Astrocyte (in vitro differentiated cells and primary cell): ENCODE results near the gene ATP1A1. TPM values are rescaled to one million over a fixed set of nuclear protein-coding genes. Genes with fewer than 3 reads are reported as not detected.

Experiments
- DNase-seq: peaks from one replicate; pipeline ENCODE4 v3.0.0-alpha.2; 2010; ENCODE audit warnings: low read depth
- FAIRE-seq: peaks from 2 replicates; lab custom pipeline; 2011; peaks lifted over from hg19 to GRCh38; lab: Jason Lieb, UNC
- H2AFZ ChIP-seq: 2 replicates; pipeline ENCODE4 v1.6.0; 2012; ENCODE audit warnings: low read depth, low read length, inconsistent platforms
- H3K27ac ChIP-seq: 2 replicates; pipeline ENCODE4 v1.5.1; 2011; ENCODE audit warnings: low read depth, low read length, inconsistent platforms
- H3K27me3 ChIP-seq: 2 replicates; pipeline ENCODE4 v1.6.0; 2011; ENCODE audit warnings: low read length, inconsistent platforms; ENCODE audit not compliant: insufficient read depth
- H3K36me3 ChIP-seq: 2 replicates; pipeline ENCODE4 v1.5.1; 2011; ENCODE audit warnings: low read length, inconsistent platforms; ENCODE audit not compliant: insufficient read depth
- H3K4me1 ChIP-seq: 2 replicates; pipeline ENCODE4 v1.5.1; 2011; ENCODE audit warnings: low read length, inconsistent platforms; ENCODE audit not compliant: insufficient read depth
- H3K4me2 ChIP-seq: 2 replicates; pipeline ENCODE4 v1.6.0; 2012; ENCODE audit warnings: low read length, inconsistent platforms
- H3K4me3 ChIP-seq: 2 replicates; pipeline ENCODE4 v1.5.1; 2011; ENCODE audit warnings: low read depth, mild to moderate bottlenecking, low read length, inconsistent platforms; ENCODE audit not compliant: insufficient read depth
- H3K79me2 ChIP-seq: 2 replicates; pipeline ENCODE4 v1.6.0; 2012; ENCODE audit warnings: mild to moderate bottlenecking, low read length, inconsistent platforms; ENCODE audit not compliant: insufficient read depth
- H3K9ac ChIP-seq: 2 replicates; pipeline ENCODE4 v1.6.0; 2012; ENCODE audit warnings: mild to moderate bottlenecking, low read length, inconsistent platforms
- H3K9me3 ChIP-seq: 2 replicates; pipeline ENCODE4 v1.5.1; 2012; ENCODE audit warnings: low read depth, mild to moderate bottlenecking, low read length, inconsistent platforms; ENCODE audit not compliant: insufficient read depth
- H4K20me1 ChIP-seq: 2 replicates; pipeline ENCODE4 v1.6.0; 2012; ENCODE audit warnings: low read length, inconsistent platforms; ENCODE audit not compliant: insufficient read depth
- H3K27ac Mint-ChIP-seq: one replicate; pipeline ENCODE4 v1.8.0; 2021; ENCODE audit warnings: mild to moderate bottlenecking, mixed read lengths; ENCODE audit not compliant: unreplicated experiment
- H3K27me3 Mint-ChIP-seq: one replicate; pipeline ENCODE4 v1.8.0; 2021; ENCODE audit warnings: low read depth, mixed read lengths; ENCODE audit not compliant: unreplicated experiment
- H3K36me3 Mint-ChIP-seq: one replicate; pipeline ENCODE4 v1.8.0; 2021; ENCODE audit warnings: low read depth, mixed read lengths; ENCODE audit not compliant: unreplicated experiment
- H3K4me1 Mint-ChIP-seq: one replicate; pipeline ENCODE4 v1.8.0; 2021; ENCODE audit warnings: low read depth, mixed read lengths; ENCODE audit not compliant: unreplicated experiment
- H3K4me3 Mint-ChIP-seq: one replicate; pipeline ENCODE4 v1.8.0; 2021; ENCODE audit warnings: mild to moderate bottlenecking, moderate library complexity, mixed read lengths; ENCODE audit not compliant: unreplicated experiment
- H3K9me3 Mint-ChIP-seq: one replicate; pipeline ENCODE4 v1.8.0; 2021; ENCODE audit warnings: mild to moderate bottlenecking, mixed read lengths; ENCODE audit not compliant: unreplicated experiment
- EZH2 ChIP-seq: IDR thresholded peaks from 2 replicates; pipeline ENCODE4 v1.6.1; 2012; ENCODE audit warnings: mild to moderate bottlenecking, low read length, inconsistent platforms; ENCODE audit not compliant: insufficient read depth
- total RNA-seq: library from RNA; stranded (reverse); gene quantifications from 2 replicates; pipeline ENCODE4 v1.2.1, GENCODE V29; 2021
- TF ChIP-seq, protein P1 (sequence below): IDR thresholded peaks from 2 replicates; pipeline ENCODE4 v1.5.1; 2011; ENCODE audit warnings: low read depth, mild to moderate bottlenecking, inconsistent platforms, low read length, moderate library complexity; ENCODE audit not compliant: insufficient read depth

The ATP1A1 gene
- total RNA-seq, 1 donor from 2014 or later = 317 TPM

DNA sequence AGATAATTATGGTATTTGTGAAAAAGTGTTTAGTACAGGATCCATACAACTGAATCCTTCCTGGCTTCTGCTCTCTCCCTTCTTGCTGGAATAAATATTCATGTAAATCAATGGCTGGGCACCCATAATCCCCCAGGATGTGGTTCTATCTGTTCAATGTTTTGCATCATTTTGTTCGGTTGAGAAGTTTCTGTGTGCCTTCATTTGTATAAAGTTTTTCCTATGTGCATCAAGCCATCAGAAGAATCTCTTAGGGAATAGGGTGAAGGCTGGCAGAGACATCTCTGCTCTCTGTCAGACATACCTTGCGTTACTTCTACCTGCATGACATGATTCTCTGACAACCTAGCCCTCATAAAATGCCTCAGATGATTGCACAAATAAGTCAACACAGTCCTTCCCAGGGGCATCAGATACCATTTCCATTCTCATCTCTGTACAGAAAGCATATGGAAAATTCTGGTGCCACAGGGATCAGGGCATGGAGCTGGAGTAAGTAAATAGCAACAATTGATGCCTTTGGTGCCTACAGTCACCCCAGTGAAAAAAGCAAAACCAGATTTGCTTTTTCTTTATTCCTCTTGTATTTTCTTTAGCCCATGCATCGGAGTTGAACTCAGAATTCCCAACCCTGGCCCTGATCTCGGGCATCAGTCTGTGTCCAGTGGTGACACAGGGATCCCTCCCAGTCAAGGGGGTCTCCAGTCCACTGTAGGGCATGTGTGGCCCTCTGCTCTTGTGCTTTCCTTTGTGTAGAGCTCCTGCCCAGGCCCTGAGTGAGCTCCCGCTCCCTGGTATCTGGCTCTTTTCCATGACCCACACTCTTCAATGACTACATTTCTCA, 39.7 kb upstream of the ATP1A1 start:
- Histone ChIP-seq H3K36me3 (no peaks in the 10 kb centered on the region), H4K20me1 (no peaks in the 10 kb centered on the region), H3K9me3 (no peaks in the 10 kb centered on the region), H3K4me2 (no peak overlapping the region), H3K27ac (no peak overlapping the region), H3K9ac (no peak overlapping the region), H2AFZ (no peak overlapping the region), H3K27me3 (no peaks in the 10 kb centered on the region), H3K4me3 (no peak overlapping the region), H3K4me1 (no peaks in the 10 kb centered on the region), H3K79me2 (no peaks in the 10 kb centered on the region)
- no peaks in the 10 kb centered on the region for H3K27me3 Mint-ChIP-seq
- FAIRE-seq (no peak), DNase-seq (no peak)
- TF ChIP-seq, protein P1, sequence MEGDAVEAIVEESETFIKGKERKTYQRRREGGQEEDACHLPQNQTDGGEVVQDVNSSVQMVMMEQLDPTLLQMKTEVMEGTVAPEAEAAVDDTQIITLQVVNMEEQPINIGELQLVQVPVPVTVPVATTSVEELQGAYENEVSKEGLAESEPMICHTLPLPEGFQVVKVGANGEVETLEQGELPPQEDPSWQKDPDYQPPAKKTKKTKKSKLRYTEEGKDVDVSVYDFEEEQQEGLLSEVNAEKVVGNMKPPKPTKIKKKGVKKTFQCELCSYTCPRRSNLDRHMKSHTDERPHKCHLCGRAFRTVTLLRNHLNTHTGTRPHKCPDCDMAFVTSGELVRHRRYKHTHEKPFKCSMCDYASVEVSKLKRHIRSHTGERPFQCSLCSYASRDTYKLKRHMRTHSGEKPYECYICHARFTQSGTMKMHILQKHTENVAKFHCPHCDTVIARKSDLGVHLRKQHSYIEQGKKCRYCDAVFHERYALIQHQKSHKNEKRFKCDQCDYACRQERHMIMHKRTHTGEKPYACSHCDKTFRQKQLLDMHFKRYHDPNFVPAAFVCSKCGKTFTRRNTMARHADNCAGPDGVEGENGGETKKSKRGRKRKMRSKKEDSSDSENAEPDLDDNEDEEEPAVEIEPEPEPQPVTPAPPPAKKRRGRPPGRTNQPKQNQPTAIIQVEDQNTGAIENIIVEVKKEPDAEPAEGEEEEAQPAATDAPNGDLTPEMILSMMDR = no peak
- TF ChIP-seq EZH2 = no peak
- H3K9me3 Mint-ChIP-seq = no peaks in the 10 kb centered on the region
- H3K4me3 Mint-ChIP-seq = no peak overlapping the region
- no peak overlapping the region for H3K27ac Mint-ChIP-seq
- no peaks in the 10 kb centered on the region for H3K36me3 Mint-ChIP-seq
- peaks cover 3% of the 10 kb centered on the region for H3K4me1 Mint-ChIP-seq

DNA sequence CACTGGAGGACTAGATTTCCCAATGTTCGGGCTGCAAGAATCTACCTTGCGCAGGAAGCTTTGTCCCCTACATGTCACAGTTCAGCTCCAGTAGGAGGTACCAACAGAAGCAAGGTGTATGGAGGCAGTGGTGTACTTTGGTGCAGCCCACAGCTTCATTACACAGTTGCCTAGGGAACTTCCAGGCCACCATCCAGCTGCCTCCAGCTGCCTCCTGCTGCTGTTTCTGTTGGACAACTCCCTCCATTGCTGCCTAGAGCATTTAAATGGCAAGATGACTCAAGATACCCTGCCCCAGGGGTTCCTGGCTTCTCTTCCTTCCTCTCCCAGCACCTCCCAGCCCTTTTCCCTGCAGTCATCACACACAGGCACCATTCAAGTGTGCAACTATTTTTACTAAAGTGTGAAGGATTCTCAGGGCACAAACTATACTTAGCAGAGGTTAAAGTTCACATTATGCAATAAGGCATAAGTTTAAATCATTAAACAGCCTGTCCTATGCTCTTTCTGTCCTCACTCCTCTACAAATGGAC, 39.0 kb upstream of the ATP1A1 start:
- no peaks in the 10 kb centered on the region for H3K27me3 ChIP-seq
- no peak overlapping the region for H3K4me3 ChIP-seq
- no peak overlapping the region for H3K27ac ChIP-seq
- H3K36me3 ChIP-seq = no peaks in the 10 kb centered on the region
- H3K4me2 ChIP-seq = no peak overlapping the region
- Mint-ChIP-seq H3K4me1 (peaks cover 3% of the 10 kb centered on the region), H3K9me3 (no peaks in the 10 kb centered on the region), H3K4me3 (no peak overlapping the region), H3K27ac (no peak overlapping the region), H3K27me3 (no peaks in the 10 kb centered on the region), H3K36me3 (no peaks in the 10 kb centered on the region)
- H3K9ac ChIP-seq = no peak overlapping the region
- no peaks in the 10 kb centered on the region for H3K9me3 ChIP-seq
- no peak overlapping the region for H2AFZ ChIP-seq
- no peaks in the 10 kb centered on the region for H4K20me1 ChIP-seq
- TF ChIP-seq, protein P1 = no peak
- TF ChIP-seq EZH2 = no peak
- no peaks in the 10 kb centered on the region for H3K4me1 ChIP-seq
- H3K79me2 ChIP-seq = no peaks in the 10 kb centered on the region
- DNase-seq (no peak), FAIRE-seq (no peak)
